Measurements from ENCODE around the gene SLC39A11. TPM values are rescaled to one million over a fixed set of nuclear protein-coding genes. Genes with fewer than 3 reads are reported as not detected.

SLC39A11 gene
- total RNA-seq, 1 experiment from 2014 or later = 18.6 TPM

DNA sequence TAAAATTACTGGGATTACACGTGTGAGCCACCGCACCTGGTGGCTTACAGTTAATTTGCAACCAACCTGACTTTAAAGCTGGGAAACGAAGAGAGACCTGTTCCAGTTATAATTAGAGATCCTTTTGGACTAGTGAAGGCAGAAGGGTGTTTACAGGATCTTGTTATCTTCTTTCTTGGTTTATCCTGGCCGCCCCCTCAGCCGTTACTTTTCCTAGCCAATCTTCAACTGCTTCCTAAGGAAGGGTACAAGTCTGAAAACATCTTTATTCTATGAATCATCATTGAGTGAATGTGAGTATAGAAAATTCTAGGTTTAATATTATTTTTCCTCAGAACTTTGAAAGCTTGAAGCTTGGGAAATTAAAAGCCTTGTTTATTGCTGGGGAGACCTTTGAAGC, 286.5 kb downstream of the SLC39A11 start:
- TF ChIP-seq, protein P1, sequence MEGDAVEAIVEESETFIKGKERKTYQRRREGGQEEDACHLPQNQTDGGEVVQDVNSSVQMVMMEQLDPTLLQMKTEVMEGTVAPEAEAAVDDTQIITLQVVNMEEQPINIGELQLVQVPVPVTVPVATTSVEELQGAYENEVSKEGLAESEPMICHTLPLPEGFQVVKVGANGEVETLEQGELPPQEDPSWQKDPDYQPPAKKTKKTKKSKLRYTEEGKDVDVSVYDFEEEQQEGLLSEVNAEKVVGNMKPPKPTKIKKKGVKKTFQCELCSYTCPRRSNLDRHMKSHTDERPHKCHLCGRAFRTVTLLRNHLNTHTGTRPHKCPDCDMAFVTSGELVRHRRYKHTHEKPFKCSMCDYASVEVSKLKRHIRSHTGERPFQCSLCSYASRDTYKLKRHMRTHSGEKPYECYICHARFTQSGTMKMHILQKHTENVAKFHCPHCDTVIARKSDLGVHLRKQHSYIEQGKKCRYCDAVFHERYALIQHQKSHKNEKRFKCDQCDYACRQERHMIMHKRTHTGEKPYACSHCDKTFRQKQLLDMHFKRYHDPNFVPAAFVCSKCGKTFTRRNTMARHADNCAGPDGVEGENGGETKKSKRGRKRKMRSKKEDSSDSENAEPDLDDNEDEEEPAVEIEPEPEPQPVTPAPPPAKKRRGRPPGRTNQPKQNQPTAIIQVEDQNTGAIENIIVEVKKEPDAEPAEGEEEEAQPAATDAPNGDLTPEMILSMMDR (conservative IDR thresholded peaks at IDR 0.05; ENCODE audit: low read depth, low read length) = no peak
- TF ChIP-seq EZH2 (IDR thresholded peaks at IDR 0.05; ENCODE audit: borderline replicate concordance, low read depth, low read length, poor library complexity, severe bottlenecking) = no peak
- Histone ChIP-seq H3K27ac (ENCODE audit: low read depth, low read length, poor library complexity, severe bottlenecking) (no peak overlapping the region), H3K4me1 (ENCODE audit: insufficient read depth, low read length, poor library complexity, severe bottlenecking) (no peaks in the 10 kb centered on the region), H3K27me3 (replicated peaks; ENCODE audit: insufficient read depth, low read depth, low read length, poor library complexity) (no peaks in the 10 kb centered on the region), H3K36me3 (ENCODE audit: insufficient read depth, low read length, poor library complexity, severe bottlenecking) (no peaks in the 10 kb centered on the region), H3K4me3 (ENCODE audit: low read depth, low read length, poor library complexity, severe bottlenecking) (no peak overlapping the region), H3K9me3 (ENCODE audit: low read depth, low read length, poor library complexity, severe bottlenecking) (no peaks in the 10 kb centered on the region)
- POLR2A ChIA-PET (ENCODE audit: low non-redundant PET) = no interaction called here
- CTCF ChIA-PET = no interaction called here
- DNase-seq (ENCODE audit: low spot score) = no peak
- no TSS peak for BruUV-seq (replicated peaks)
- intact Hi-C loops (cut with micrococcal nuclease; ENCODE audit: unreplicated experiment) = no loop called here

DNA sequence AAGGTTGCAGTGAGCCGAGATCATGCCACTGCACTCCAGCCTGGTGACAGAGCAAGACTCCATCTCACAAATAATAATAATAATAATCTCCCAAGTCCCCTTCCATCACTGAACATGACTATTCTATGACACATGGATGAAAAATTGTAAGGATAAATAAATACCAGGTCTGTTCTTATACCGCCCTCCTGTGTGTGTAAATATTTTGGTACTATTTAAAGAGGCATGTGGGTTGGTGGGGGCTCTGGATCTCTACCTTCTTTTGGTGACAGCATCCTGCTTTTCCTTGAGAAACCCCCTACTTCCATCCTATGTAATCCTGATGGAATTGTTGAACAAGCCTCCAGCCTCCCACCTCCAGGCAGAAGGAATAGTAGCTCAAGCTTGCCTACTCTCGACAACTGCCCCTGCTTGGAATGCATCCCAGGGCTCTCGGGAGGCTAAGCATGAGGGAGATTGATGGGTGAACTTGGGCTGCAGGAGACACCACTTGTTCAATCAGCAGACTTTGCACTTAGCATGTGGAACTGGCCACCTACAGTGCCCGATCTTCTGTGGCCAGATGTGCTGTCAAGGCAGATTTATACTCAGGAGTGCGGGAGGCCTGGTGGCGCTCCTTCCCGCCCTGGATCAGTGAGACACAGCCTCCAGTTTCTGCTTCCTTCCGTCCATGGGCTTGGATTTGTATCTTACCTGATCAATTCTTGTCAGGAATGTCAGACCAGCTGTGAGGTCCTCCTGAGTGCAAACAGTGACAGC, 287.4 kb downstream of the SLC39A11 start:
- no peaks in the 10 kb centered on the region for H3K4me1 ChIP-seq (ENCODE audit: insufficient read depth, low read length, poor library complexity, severe bottlenecking)
- H3K27ac ChIP-seq (ENCODE audit: low read depth, low read length, poor library complexity, severe bottlenecking) = no peak overlapping the region
- H3K36me3 ChIP-seq (ENCODE audit: insufficient read depth, low read length, poor library complexity, severe bottlenecking) = no peaks in the 10 kb centered on the region
- no peak overlapping the region for H3K4me3 ChIP-seq (ENCODE audit: low read depth, low read length, poor library complexity, severe bottlenecking)
- H3K27me3 ChIP-seq (replicated peaks; ENCODE audit: insufficient read depth, low read depth, low read length, poor library complexity) = no peaks in the 10 kb centered on the region
- intact Hi-C loops (cut with micrococcal nuclease; ENCODE audit: unreplicated experiment) = no loop called here
- TF ChIP-seq, protein P1 (conservative IDR thresholded peaks at IDR 0.05; ENCODE audit: low read depth, low read length) = no peak
- TF ChIP-seq EZH2 (IDR thresholded peaks at IDR 0.05; ENCODE audit: borderline replicate concordance, low read depth, low read length, poor library complexity, severe bottlenecking) = no peak
- ChIA-PET CTCF (no interaction called here), POLR2A (ENCODE audit: low non-redundant PET) (no interaction called here)
- BruUV-seq (replicated peaks) = no TSS peak
- DNase-seq (ENCODE audit: low spot score) = no peak
- no peaks in the 10 kb centered on the region for H3K9me3 ChIP-seq (ENCODE audit: low read depth, low read length, poor library complexity, severe bottlenecking)

DNA sequence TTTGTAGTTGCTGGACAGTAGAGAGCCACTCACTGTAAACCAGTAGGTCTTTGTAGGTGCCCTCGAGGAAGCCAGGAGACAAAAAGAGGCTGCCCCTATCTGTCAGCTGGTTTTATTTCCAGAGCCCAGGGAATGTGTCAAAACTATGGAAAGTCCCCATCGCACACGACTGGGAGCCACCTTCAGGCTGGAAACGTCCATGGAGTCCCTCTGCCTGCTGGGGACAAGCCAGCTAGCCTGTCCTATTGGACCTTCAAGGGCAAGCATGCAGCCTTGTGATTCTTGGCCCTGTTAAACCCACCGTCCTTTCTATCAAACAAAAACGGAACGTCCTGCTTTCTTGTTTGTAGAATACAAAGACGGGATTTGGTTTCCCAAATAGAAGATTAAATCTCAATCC, 289.8 kb downstream of the SLC39A11 start:
- ChIA-PET POLR2A (ENCODE audit: low non-redundant PET) (no interaction called here), CTCF (no interaction called here)
- H3K27me3 ChIP-seq (replicated peaks; ENCODE audit: insufficient read depth, low read depth, low read length, poor library complexity) = no peaks in the 10 kb centered on the region
- H3K4me3 ChIP-seq (ENCODE audit: low read depth, low read length, poor library complexity, severe bottlenecking) = no peak overlapping the region
- intact Hi-C loops (cut with micrococcal nuclease; ENCODE audit: unreplicated experiment) = no loop called here
- H3K9me3 ChIP-seq (ENCODE audit: low read depth, low read length, poor library complexity, severe bottlenecking) = peaks cover 4% of the 10 kb centered on the region
- H3K36me3 ChIP-seq (ENCODE audit: insufficient read depth, low read length, poor library complexity, severe bottlenecking) = no peaks in the 10 kb centered on the region
- BruUV-seq (replicated peaks) = no TSS peak
- H3K4me1 ChIP-seq (ENCODE audit: insufficient read depth, low read length, poor library complexity, severe bottlenecking) = no peaks in the 10 kb centered on the region
- H3K27ac ChIP-seq (ENCODE audit: low read depth, low read length, poor library complexity, severe bottlenecking) = no peak overlapping the region
- no peak for TF ChIP-seq EZH2 (IDR thresholded peaks at IDR 0.05; ENCODE audit: borderline replicate concordance, low read depth, low read length, poor library complexity, severe bottlenecking)
- TF ChIP-seq, protein P1 (conservative IDR thresholded peaks at IDR 0.05; ENCODE audit: low read depth, low read length) = no peak
- no peak for DNase-seq (ENCODE audit: low spot score)
